T-helper 22 cell (primary cell): Measurements from ENCODE around the gene C10orf143.

Source experiments
- DNase-seq: peaks from one replicate; pipeline ENCODE4 v3.0.0-alpha.2; 2020; ENCODE audit warnings: low read depth

Gene C10orf143

GRCh38 chr10:130052193-130052592, 58.4 kb downstream of the C10orf143 start:
- no peak for DNase-seq

- DNase-seq, result no peak
Measured at GRCh38 chr10:130050721-130051120, 59.9 kb downstream of the C10orf143 start.

- DNase-seq, result no peak
Measured at GRCh38 chr10:130049987-130050386, 60.6 kb downstream of the C10orf143 start.

GRCh38 chr10:130049244-130049643, 61.4 kb downstream of the C10orf143 start:
- DNase-seq, result no peak

- DNase-seq, result no peak
Measured at GRCh38 chr10:130048081-130048480, 62.5 kb downstream of the C10orf143 start.

GRCh38 chr10:130047336-130047735, 63.3 kb downstream of the C10orf143 start:
- no peak for DNase-seq

- DNase-seq, result no peak
Measured at GRCh38 chr10:130046591-130046990, 64.0 kb downstream of the C10orf143 start.

- no peak for DNase-seq
Measured at GRCh38 chr10:130045801-130046321, 64.8 kb downstream of the C10orf143 start.

GRCh38 chr10:130045091-130045652, 65.5 kb downstream of the C10orf143 start:
- DNase-seq, result no peak

GRCh38 chr10:130044067-130045061, 66.3 kb downstream of the C10orf143 start:
- no peak for DNase-seq

GRCh38 chr10:130043491-130043890, 67.1 kb downstream of the C10orf143 start:
- no peak for DNase-seq

GRCh38 chr10:130042381-130042780, 68.2 kb downstream of the C10orf143 start:
- no peak for DNase-seq

- DNase-seq, result no peak
Measured at GRCh38 chr10:130041451-130042371, 68.9 kb downstream of the C10orf143 start.

GRCh38 chr10:130040817-130041330, 69.8 kb downstream of the C10orf143 start:
- no peak for DNase-seq

- no peak for DNase-seq
Measured at GRCh38 chr10:130040351-130040750, 70.3 kb downstream of the C10orf143 start.

GRCh38 chr10:130039141-130039540, 71.5 kb downstream of the C10orf143 start:
- DNase-seq, result no peak

- no peak for DNase-seq
Measured at GRCh38 chr10:130038611-130039109, 72.0 kb downstream of the C10orf143 start.

- DNase-seq, result no peak
Measured at GRCh38 chr10:130038019-130038555, 72.5 kb downstream of the C10orf143 start.

- no peak for DNase-seq
Measured at GRCh38 chr10:130037169-130037661, 73.4 kb downstream of the C10orf143 start.

GRCh38 chr10:130036296-130037065, 74.1 kb downstream of the C10orf143 start:
- DNase-seq, result no peak
